ENCODE measurements around the gene LRRFIP1. TPM values are rescaled to one million over a fixed set of nuclear protein-coding genes. Genes with fewer than 3 reads are reported as not detected.

Gene LRRFIP1
- polyA plus RNA-seq, 2 of the 4 experiments (the other 2 are of a cell fraction), result 75.6 to 93.0 TPM

DNA sequence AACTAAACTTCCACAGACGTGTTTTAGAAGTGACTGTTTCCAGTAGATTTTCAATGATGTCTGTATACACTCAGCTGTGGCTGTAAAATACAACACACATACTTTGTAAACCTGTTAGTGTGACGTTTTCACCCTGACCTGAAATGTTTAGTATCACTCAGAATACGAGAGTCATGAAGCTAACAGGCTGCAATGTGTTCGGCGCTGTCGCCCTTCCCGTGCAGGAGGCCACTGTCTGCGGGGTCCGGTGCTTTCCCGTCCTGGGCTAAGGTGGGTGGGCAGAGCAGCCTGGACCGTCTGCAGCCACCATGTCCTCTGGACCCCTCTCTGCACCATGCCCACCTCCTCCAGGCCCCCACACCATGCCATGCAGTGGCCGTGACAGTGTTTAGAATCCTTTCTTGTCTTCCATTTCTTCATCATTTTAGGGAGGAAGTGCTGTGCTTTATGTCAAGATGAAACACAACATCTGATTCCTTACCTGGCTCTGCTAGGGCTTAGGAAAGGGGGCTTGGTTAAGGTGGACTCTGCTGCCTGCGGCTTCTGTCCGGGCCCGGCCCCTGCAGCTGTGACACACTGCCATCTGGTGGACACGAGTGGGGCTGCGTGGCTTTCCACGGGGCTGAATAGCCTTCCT is 117.3 kb downstream of the LRRFIP1 start:
- Histone ChIP-seq H3K9me3 (no peaks in the 10 kb centered on the region), H3K4me1 (peaks cover 23% of the 10 kb centered on the region), H3K4me2 (no peak overlapping the region), H3K4me3 (no peak overlapping the region), H3K27ac (no peak overlapping the region)
- TF ChIP-seq RAD21 (conservative IDR thresholded peaks at IDR 0.05 in 1 of 2, IDR thresholded peaks at IDR 0.05 in 1 of 2) (peak; percentile 97 to 98), BCL3 (IDR thresholded peaks at IDR 0.05) (no peak), CTCF (IDR thresholded peaks at IDR 0.05) (peak; percentile 96), MAFK (IDR thresholded peaks at IDR 0.05; ENCODE audit: partially characterized antibody) (peak; percentile 25), SMC3 (IDR thresholded peaks at IDR 0.05) (peak; percentile 95)
- DNase-seq (ENCODE audit: low read depth in 1 of 2, low spot score in 1 of 2) (peak; percentile 67 to 76), FAIRE-seq (no peak), ATAC-seq (peak; percentile 85 to 92)
- CTCF ChIA-PET, result interaction anchor here (0.5 to 11.9 kb wide), 55 partner anchors 11 to 659 kb away, joined by 3 to 295 read pairs (median 6); partner anchors contain the start of gene COPS8
- POLR2A ChIA-PET, result no interaction called here
- 42% methylated on average over 18 of the region's 18 CpGs for WGBS (ENCODE audit: missing lambda C conversion rate)

DNA sequence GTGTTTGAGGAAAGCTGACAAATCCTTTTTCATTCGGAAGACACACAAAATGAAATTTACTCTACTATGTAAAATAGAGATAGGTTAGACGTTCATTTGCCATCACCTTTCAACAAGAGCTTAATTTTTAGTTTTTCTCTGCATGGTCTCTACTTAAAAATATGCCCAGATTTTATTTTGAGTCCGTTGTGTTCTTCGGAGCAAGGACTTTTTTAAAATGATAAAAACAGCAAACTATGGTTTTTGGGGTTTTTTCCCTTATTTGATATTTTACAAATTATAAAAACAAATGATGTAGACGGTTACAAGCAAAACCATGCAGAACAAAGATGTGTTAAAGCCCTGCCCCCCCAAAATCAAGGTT is 117.8 kb downstream of the LRRFIP1 start:
- CTCF ChIA-PET, result interaction anchor here (0.5 to 11.9 kb wide), 55 partner anchors 11 to 660 kb away, joined by 3 to 295 read pairs (median 6); partner anchors contain the start of gene COPS8
- WGBS (ENCODE audit: missing lambda C conversion rate), result 56% methylated on average over 5 of the region's 5 CpGs
- Histone ChIP-seq H3K9me3 (no peaks in the 10 kb centered on the region), H3K27ac (no peak overlapping the region), H3K4me1 (peaks cover 23% of the 10 kb centered on the region), H3K4me2 (no peak overlapping the region), H3K4me3 (no peak overlapping the region)
- TF ChIP-seq HOXB5 (CRISPR knock-in tag; IDR thresholded peaks at IDR 0.05) (no peak), NR3C1 (IDR thresholded peaks at IDR 0.05) (no peak), JUN (IDR thresholded peaks at IDR 0.05) (no peak), CBX2 (IDR thresholded peaks at IDR 0.05; ENCODE audit: borderline replicate concordance, low read depth) (no peak), MAZ (IDR thresholded peaks at IDR 0.05; ENCODE audit: borderline replicate concordance, low read depth, low read length) (no peak), RFX5 (IDR thresholded peaks at IDR 0.05) (no peak), MAFK (IDR thresholded peaks at IDR 0.05; ENCODE audit: partially characterized antibody) (no peak), CHD4 (IDR thresholded peaks at IDR 0.05; ENCODE audit: borderline replicate concordance) (no peak), ZFP36 (IDR thresholded peaks at IDR 0.05; ENCODE audit: borderline replicate concordance, partially characterized antibody) (no peak), JUNB (IDR thresholded peaks at IDR 0.05) (no peak), ESRRA (IDR thresholded peaks at IDR 0.05; ENCODE audit: borderline replicate concordance, low read length) (no peak), POLR2A (IDR thresholded peaks at IDR 0.05; ENCODE audit: low read length) (no peak), FOSB (CRISPR knock-in tag; IDR thresholded peaks at IDR 0.05) (no peak), ATOH8 (CRISPR knock-in tag; IDR thresholded peaks at IDR 0.05; ENCODE audit: low read depth) (no peak), HMGXB4 (CRISPR knock-in tag; IDR thresholded peaks at IDR 0.05; ENCODE audit: borderline replicate concordance) (no peak), EHMT2 (IDR thresholded peaks at IDR 0.05; ENCODE audit: low read depth) (no peak)
- TF ChIP-seq, protein P1, sequence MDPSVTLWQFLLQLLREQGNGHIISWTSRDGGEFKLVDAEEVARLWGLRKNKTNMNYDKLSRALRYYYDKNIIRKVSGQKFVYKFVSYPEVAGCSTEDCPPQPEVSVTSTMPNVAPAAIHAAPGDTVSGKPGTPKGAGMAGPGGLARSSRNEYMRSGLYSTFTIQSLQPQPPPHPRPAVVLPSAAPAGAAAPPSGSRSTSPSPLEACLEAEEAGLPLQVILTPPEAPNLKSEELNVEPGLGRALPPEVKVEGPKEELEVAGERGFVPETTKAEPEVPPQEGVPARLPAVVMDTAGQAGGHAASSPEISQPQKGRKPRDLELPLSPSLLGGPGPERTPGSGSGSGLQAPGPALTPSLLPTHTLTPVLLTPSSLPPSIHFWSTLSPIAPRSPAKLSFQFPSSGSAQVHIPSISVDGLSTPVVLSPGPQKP (IDR thresholded peaks at IDR 0.05; ENCODE audit: low read depth, low read length), result no peak
- DNase-seq (ENCODE audit: low read depth in 1 of 2, low spot score in 1 of 2) (no peak), ATAC-seq (no peak), FAIRE-seq (no peak)
- POLR2A ChIA-PET, result no interaction called here

Measured in A549 (cell line).